Spleen (tissue), 7 donors: ENCODE data around the gene MSRB2.

ENCODE experiments used
- CTCF ChIP-seq, 11 experiments: fragments of 200-600 bp in 7 of 11; fragments of 450-650 bp in 4 of 11; sonication (generic) in 4 of 11; IDR thresholded peaks in 8 of 11; conservative IDR thresholded peaks in 3 of 11; 1 replicate in 7 of 11; 2 replicates in 4 of 11; pipeline versions ENCODE4 v1.4.0 to v1.8.0; 2016 to 2021; ENCODE audit warnings: antibody characterized with exemption in 11 of 11, inconsistent platforms in 4 of 11, mild to moderate bottlenecking in 1 of 11
- POLR2A ChIP-seq, 3 donors: fragments of 450-650 bp; IDR thresholded peaks; one replicate each; pipeline ENCODE4 v1.5.1; 2017; ENCODE audit warnings: antibody characterized with exemption in 3 of 3, mild to moderate bottlenecking in 1 of 3
- POLR2AphosphoS5 ChIP-seq, 3 donors: sonication (generic); formaldehyde crosslinking; IDR thresholded peaks; one replicate each; pipeline ENCODE4 v1.5.1; 2017; ENCODE audit warnings: antibody characterized with exemption in 3 of 3
- donor health status: DM: no; HTN: no; CAD: no; lungs with moderate emphysema.
- donor health status: DM: no; HTN: no; CAD: no.
- donor health status: DM: no; HTN: no; CAD: no.

DNA sequence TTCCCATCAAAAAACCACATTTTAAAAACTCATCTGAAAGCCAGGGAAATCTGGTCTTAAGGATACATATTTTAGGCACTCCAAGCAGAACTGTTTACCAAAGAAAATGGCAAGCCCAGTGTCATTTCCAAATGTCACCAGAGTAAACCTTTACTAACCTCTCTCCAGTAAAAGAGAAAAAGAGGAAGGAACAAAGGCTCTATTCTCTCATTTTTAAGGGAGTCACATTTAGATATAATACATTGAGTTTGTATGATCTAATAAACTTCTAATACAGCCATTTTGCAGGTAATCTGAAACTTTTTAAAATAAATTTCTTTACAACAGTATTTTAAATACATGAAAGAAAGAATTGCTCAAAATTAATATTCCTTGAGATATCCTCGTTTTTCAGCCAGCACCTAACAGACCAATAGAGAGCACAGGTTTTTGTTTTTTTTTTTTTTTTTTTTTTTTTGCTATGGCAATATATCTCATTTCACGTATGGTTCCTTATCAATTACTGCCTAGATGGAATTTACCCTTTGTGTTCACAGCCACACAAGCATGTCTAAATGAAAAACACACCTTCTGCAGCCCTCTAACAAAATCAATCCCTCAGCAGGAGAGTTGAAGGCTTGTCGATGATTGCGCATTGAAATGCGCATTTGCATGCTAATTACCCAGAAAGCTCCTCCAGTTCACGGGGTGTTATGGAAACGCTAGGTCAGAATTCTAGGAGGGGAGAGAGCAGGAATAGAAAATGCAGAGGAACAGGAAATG is 39.8 kb upstream of the MSRB2 start:
- TF ChIP-seq POLR2A (IDR thresholded peaks at IDR 0.05) (no peak), CTCF (IDR thresholded peaks at IDR 0.05 in 8 of 11, conservative IDR thresholded peaks at IDR 0.05 in 3 of 11) (no peak), POLR2AphosphoS5 (IDR thresholded peaks at IDR 0.05) (no peak)
